ENCODE results near the gene FBXO34.

- TF ChIP-seq CTCF (IDR thresholded peaks at IDR 0.05; ENCODE audit: borderline replicate concordance, extremely low read depth, low read length, poor library complexity, severe bottlenecking) (no peak), EZH2 (IDR thresholded peaks at IDR 0.05; ENCODE audit: borderline replicate concordance, low read depth, low read length, severe bottlenecking) (no peak)
Observed at GRCh38 chr14:55332654-55333570, 61.7 kb downstream of the FBXO34 start.
